Activated B cell treated with CpG ODN at 0.5 μM for 24 hours (primary cell): ENCODE measurements around the gene ORAI2. TPM values are rescaled to one million over a fixed set of nuclear protein-coding genes. Genes with fewer than 3 reads are reported as not detected.
"Not testable (repeated sequence)": the region's sequence is repeated elsewhere in the genome, so short reads cannot be mapped to it uniquely, and the experiment has no call there.

Experiments
- ATAC-seq: fragments of 200-7000 bp; cut with Tn5 transposase; one replicate; pipeline ENCODE4 v1.10.0; 2021; ENCODE audit warnings: low read depth, mild to moderate bottlenecking, moderate library complexity
- CTCF ChIA-PET: fragments of 350-600 bp; sonication (Branson Sonifier 250); formaldehyde crosslinking; loops from one replicate; lab custom pipeline; 2021; ENCODE audit warnings: antibody characterized with exemption; lab: Charles Lee
- POLR2A ChIA-PET: fragments of 350-600 bp; sonication (Branson Sonifier 250); formaldehyde crosslinking; loops from one replicate; lab custom pipeline; 2021; ENCODE audit warnings: antibody characterized with exemption; lab: Charles Lee
- DNase-seq: peaks from one replicate; pipeline ENCODE4 v3.0.0; 2022
- H3K27ac Mint-ChIP-seq: one replicate; pipeline ENCODE4 v1.8.0; 2020; ENCODE audit warnings: mixed read lengths
- H3K27me3 Mint-ChIP-seq: one replicate; pipeline ENCODE4 v1.8.0; 2021; ENCODE audit warnings: mixed read lengths
- H3K36me3 Mint-ChIP-seq: one replicate; pipeline ENCODE4 v1.8.0; 2021; ENCODE audit warnings: low read depth, mixed read lengths
- H3K4me1 Mint-ChIP-seq: one replicate; pipeline ENCODE4 v1.8.0; 2021; ENCODE audit warnings: mixed read lengths
- H3K4me3 Mint-ChIP-seq: one replicate; pipeline ENCODE4 v1.8.0; 2020; ENCODE audit warnings: mild to moderate bottlenecking, mixed read lengths
- H3K9me3 Mint-ChIP-seq: one replicate; pipeline ENCODE4 v1.8.0; 2020; ENCODE audit warnings: mixed read lengths
- intact Hi-C: fragments of 100-400 bp; cut with micrococcal nuclease; formaldehyde crosslinking; loops from one replicate; pipeline ENCODE4 v1.15.1; 2024
- total RNA-seq: library from RNA; stranded (reverse); gene quantifications from 2 replicates; pipeline ENCODE4 v1.2.3, GENCODE V29; 2022
- TF ChIP-seq, protein P1 (sequence below): fragments of 200-600 bp; IDR thresholded peaks from one replicate; pipeline ENCODE4 v1.8.0; 2022; ENCODE audit warnings: antibody characterized with exemption, mild to moderate bottlenecking

ORAI2 gene
- total RNA-seq, 1 donor from 2014 or later: 184 TPM

DNA sequence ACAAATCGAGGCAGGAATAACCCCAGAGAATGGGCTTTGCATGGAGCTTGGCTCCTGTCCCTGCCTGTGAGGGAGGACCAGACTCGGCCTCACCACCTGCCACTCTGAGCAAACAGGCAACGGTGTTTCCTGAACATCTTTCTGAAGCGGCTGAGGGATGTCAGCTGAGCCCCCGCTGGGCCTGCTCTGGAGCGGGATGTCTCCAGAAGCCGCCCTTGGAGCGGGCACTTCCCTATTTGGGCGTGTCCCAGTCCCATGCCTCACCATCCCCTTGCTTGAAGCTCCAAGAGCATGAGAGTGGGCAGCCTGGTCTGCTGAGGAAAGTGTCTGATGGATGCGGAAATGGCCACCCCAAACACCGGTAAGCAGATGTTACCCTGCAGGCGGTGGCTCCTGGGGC is 21.1 kb downstream of the ORAI2 start:
- Mint-ChIP-seq H3K36me3 (peaks cover 25% of the 10 kb centered on the region), H3K27me3 (no peaks in the 10 kb centered on the region), H3K4me3 (no peak overlapping the region), H3K4me1 (peaks cover 5% of the 10 kb centered on the region), H3K9me3 (no peaks in the 10 kb centered on the region), H3K27ac (no peak overlapping the region)
- ChIA-PET POLR2A (interaction anchor here (1.1 to 1.4 kb wide), 4 partner anchors 10 to 46 kb away, joined by 3 to 4 read pairs (median 3); partner anchors contain the start of genes ALKBH4 and LRWD1), CTCF (no interaction called here)
- TF ChIP-seq, protein P1, sequence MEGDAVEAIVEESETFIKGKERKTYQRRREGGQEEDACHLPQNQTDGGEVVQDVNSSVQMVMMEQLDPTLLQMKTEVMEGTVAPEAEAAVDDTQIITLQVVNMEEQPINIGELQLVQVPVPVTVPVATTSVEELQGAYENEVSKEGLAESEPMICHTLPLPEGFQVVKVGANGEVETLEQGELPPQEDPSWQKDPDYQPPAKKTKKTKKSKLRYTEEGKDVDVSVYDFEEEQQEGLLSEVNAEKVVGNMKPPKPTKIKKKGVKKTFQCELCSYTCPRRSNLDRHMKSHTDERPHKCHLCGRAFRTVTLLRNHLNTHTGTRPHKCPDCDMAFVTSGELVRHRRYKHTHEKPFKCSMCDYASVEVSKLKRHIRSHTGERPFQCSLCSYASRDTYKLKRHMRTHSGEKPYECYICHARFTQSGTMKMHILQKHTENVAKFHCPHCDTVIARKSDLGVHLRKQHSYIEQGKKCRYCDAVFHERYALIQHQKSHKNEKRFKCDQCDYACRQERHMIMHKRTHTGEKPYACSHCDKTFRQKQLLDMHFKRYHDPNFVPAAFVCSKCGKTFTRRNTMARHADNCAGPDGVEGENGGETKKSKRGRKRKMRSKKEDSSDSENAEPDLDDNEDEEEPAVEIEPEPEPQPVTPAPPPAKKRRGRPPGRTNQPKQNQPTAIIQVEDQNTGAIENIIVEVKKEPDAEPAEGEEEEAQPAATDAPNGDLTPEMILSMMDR: no peak
- DNase-seq (no peak), ATAC-seq (no peak)
- intact Hi-C loops: no loop called here

DNA sequence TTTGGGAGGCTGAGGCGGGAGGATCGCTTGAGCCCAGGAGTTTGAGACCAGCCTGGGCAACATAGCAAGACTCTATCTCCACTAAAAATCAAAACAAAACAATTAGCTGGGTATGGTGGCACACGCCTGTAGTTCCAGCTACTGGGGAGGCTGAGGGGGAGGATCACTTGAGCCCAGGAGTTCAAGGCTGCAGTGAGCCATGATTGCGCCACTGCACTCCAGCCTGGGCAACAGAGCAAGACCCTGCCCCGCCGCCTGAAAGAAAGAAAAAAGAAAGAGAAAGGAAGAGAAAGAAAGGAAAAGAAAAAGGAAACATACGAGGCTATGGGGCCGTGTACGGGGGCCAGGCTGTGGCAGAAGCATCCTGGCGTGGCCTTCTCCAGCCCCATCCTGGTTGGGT is 21.6 kb downstream of the ORAI2 start:
- CTCF ChIA-PET, H3K4me3 Mint-ChIP-seq: not testable (repeated sequence)

DNA sequence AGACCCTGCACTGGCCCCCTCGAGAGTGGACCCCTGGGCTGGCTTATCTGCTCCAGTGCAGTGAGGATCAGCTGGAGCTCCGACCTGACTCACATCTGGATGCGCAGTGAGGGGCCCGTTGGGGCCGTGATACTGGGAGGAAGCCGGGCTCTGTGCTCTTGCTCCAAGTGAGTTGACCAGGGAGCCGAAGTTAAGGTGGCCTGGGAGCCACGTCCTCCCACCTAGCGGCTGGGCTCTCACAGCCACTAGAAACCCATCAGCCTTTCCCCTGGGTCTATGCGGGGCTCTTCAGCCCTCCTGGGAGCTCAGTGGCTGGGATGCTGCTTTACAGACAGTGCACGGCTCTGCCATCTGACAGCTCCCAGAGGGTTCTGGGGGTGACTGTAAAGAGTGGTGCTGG is 22.2 kb downstream of the ORAI2 start:
- no peak overlapping the region for H3K4me3 Mint-ChIP-seq
- H3K4me1 Mint-ChIP-seq: peaks cover under 1% of the 10 kb centered on the region
- POLR2A ChIA-PET: interaction anchor here (1.1 kb wide), 1 partner anchor 51 kb away, joined by 4 read pairs; no protein-coding TSS in a partner anchor
- H3K27ac Mint-ChIP-seq: no peak overlapping the region
- TF ChIP-seq, protein P1: no peak
- ATAC-seq (no peak), DNase-seq (no peak)
- intact Hi-C loops: no loop called here
- H3K36me3 Mint-ChIP-seq: peaks cover 24% of the 10 kb centered on the region
- no peaks in the 10 kb centered on the region for H3K27me3 Mint-ChIP-seq
- CTCF ChIA-PET: no interaction called here
- no peaks in the 10 kb centered on the region for H3K9me3 Mint-ChIP-seq

More for the DNA sequence above, 21.6 kb downstream of the ORAI2 start:
- H3K27ac Mint-ChIP-seq, ATAC-seq, DNase-seq, intact Hi-C loops, H3K9me3 Mint-ChIP-seq, H3K27me3 Mint-ChIP-seq, H3K4me1 Mint-ChIP-seq: not testable (repeated sequence)
- POLR2A ChIA-PET: interaction anchor here (1.1 to 1.4 kb wide), 4 partner anchors 9 to 50 kb away, joined by 3 to 4 read pairs (median 3); partner anchors contain the start of genes ALKBH4 and LRWD1
- peaks cover 25% of the 10 kb centered on the region for H3K36me3 Mint-ChIP-seq

DNA sequence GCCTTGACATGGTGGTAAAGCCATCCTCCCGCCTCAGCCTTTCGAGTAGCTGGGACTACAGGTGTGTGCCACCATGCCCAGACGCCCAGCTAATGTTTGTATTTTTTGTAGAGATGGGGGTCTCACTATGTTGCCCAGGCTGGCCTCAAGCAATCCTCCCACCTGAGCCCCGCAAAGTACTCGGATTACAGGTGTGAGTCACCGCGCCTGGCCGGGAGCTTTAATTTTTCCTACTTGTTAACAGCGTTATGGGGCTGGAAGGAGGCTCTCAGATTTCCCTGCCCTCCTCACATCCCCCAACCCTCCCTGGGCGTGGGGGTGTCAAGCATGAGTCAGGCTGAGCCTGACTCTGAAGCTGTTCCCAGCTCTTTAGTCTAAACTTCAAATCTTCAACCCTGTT is 23.0 kb downstream of the ORAI2 start:
- H3K9me3 Mint-ChIP-seq: no peaks in the 10 kb centered on the region
- CTCF ChIA-PET: no interaction called here
- H3K4me1 Mint-ChIP-seq: peaks cover 3% of the 10 kb centered on the region
- H3K36me3 Mint-ChIP-seq: peaks cover 27% of the 10 kb centered on the region
- no peak overlapping the region for H3K27ac Mint-ChIP-seq
- ATAC-seq (no peak), DNase-seq (no peak)
- no peaks in the 10 kb centered on the region for H3K27me3 Mint-ChIP-seq
- intact Hi-C loops: no loop called here
- POLR2A ChIA-PET: interaction anchor here (0.9 to 1.4 kb wide), 4 partner anchors 11 to 93 kb away, joined by 3 to 8 read pairs (median 4); no protein-coding TSS in a partner anchor
- TF ChIP-seq, protein P1: no peak
- H3K4me3 Mint-ChIP-seq: no peak overlapping the region

DNA sequence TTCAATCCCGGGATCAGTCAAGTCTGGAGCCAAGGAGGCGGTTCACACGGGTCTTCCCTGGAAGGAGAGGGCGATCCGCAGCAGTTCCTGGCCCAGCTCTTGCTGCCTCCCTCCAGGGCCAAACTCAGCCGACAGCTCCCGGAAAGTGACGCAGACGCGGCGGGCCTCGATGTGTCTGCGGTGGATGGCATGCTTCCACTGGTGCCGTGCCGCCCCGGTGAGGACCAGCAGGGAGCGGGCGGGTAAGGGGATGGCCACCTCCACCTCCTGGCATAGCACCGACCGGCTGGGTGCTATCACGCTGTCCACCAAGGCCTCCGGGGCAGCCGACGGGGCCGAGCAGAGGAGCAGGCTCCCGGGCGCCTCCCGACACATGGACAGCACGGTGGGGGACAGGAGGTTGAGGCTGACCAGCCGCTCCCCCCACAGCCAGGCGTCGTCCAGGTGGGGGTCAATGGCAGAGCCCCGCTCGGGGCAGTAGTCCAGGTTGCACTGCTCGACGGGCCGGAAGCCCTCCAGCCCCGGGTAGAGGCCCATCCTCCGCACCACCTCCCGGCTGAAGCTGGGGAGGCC is 24.1 kb downstream of the ORAI2 start:
- TF ChIP-seq, protein P1: no peak
- no peak overlapping the region for H3K4me3 Mint-ChIP-seq
- no peaks in the 10 kb centered on the region for H3K9me3 Mint-ChIP-seq
- H3K27me3 Mint-ChIP-seq: no peaks in the 10 kb centered on the region
- ChIA-PET CTCF (interaction anchor here (1.3 kb wide), 1 partner anchor 42 kb away, joined by 3 read pairs; no protein-coding TSS in a partner anchor), POLR2A (interaction anchor here (1.0 to 1.4 kb wide), 2 partner anchors 12 to 45 kb away, joined by 3 to 8 read pairs; no protein-coding TSS in a partner anchor)
- no peak overlapping the region for H3K27ac Mint-ChIP-seq
- intact Hi-C loops: no loop called here
- H3K36me3 Mint-ChIP-seq: peaks cover 27% of the 10 kb centered on the region
- ATAC-seq (no peak), DNase-seq (no peak)
- H3K4me1 Mint-ChIP-seq: peaks cover 4% of the 10 kb centered on the region
